AG10803 (cell line): ENCODE data around the gene SLC37A1.
"Not testable (repeated sequence)": the region's sequence is repeated elsewhere in the genome, so short reads cannot be mapped to it uniquely, and the experiment has no call there.

Experiments used
- DNase-seq: peaks from one replicate; pipeline ENCODE4 v3.0.0; 2010; ENCODE audit warnings: low read depth
- H3K4me3 ChIP-seq: 2 replicates; pipeline ENCODE4 v1.5.1; 2011; ENCODE audit warnings: mild to moderate bottlenecking, low read length, control low read depth
- CTCF ChIP-seq: conservative IDR thresholded peaks from 2 replicates; pipeline ENCODE4 v1.5.1; 2011; ENCODE audit warnings: mild to moderate bottlenecking, low read length, control low read depth, inconsistent platforms

Gene SLC37A1

GRCh38 chr21:42622284-42622683 is 108.6 kb downstream of the SLC37A1 start:
- no peak for DNase-seq
- no peak for TF ChIP-seq CTCF
- no peak overlapping the region for H3K4me3 ChIP-seq

GRCh38 chr21:42623694-42624093 is 110.0 kb downstream of the SLC37A1 start:
- no peak for DNase-seq
- H3K4me3 ChIP-seq = no peak overlapping the region
- TF ChIP-seq CTCF = no peak

GRCh38 chr21:42624095-42624790 is 110.6 kb downstream of the SLC37A1 start:
- H3K4me3 ChIP-seq = no peak overlapping the region
- no peak for TF ChIP-seq CTCF
- DNase-seq = no peak

GRCh38 chr21:42624936-42625335 is 111.3 kb downstream of the SLC37A1 start:
- no peak for DNase-seq
- no peak for TF ChIP-seq CTCF
- no peak overlapping the region for H3K4me3 ChIP-seq

GRCh38 chr21:42626171-42626570 is 112.5 kb downstream of the SLC37A1 start:
- H3K4me3 ChIP-seq = no peak overlapping the region
- DNase-seq = no peak

GRCh38 chr21:42627527-42628289 is 114.1 kb downstream of the SLC37A1 start:
- DNase-seq = no peak
- no peak for TF ChIP-seq CTCF
- no peak overlapping the region for H3K4me3 ChIP-seq

More at GRCh38 chr21:42626171-42626570, 112.5 kb downstream of the SLC37A1 start:
- no peak for TF ChIP-seq CTCF

- H3K4me3 ChIP-seq, DNase-seq: not testable (repeated sequence)
Observed at GRCh38 chr21:42628466-42629061, 114.9 kb downstream of the SLC37A1 start.
